SKM-1 (cell line): Measurements from ENCODE around the gene HOXD3.

Experiments
- DNase-seq: peaks from one replicate; lab custom pipeline; 2025; ENCODE audit not compliant: unreplicated experiment; lab: John Stamatoyannopoulos, UW

Gene HOXD3

GRCh38 chr2:176156807-176157498, at the start of gene HOXD3:
Gene HOXD3 (plus strand): TSS chr2:176157307. CDS start chr2:176169115, 11,808 bp downstream.
- no peak for DNase-seq

DNA sequence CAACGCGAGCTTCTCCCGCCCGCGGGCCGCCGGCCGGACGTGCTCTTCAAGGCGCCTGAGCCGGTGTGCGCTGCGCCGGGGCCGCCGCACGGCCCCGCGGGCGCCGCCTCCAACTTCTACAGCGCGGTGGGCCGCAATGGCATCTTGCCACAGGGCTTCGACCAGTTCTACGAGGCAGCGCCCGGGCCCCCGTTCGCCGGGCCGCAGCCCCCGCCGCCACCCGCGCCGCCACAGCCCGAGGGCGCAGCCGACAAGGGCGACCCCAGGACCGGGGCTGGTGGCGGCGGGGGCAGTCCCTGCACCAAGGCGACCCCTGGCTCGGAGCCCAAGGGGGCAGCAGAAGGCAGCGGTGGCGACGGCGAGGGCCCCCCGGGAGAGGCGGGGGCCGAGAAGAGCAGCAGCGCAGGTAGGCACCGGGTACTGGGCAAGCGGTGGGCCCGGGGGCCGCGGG, 49.4 kb upstream of the HOXD3 start:
- DNase-seq = no peak

- DNase-seq = no peak
Measured at GRCh38 chr2:176109192-176109901, 47.8 kb upstream of the HOXD3 start.

GRCh38 chr2:176109946-176110345, 47.2 kb upstream of the HOXD3 start:
- no peak for DNase-seq

GRCh38 chr2:176110415-176111308, 46.4 kb upstream of the HOXD3 start:
- DNase-seq = no peak

- DNase-seq = no peak
Measured at GRCh38 chr2:176111309-176111663, 45.8 kb upstream of the HOXD3 start.

DNA sequence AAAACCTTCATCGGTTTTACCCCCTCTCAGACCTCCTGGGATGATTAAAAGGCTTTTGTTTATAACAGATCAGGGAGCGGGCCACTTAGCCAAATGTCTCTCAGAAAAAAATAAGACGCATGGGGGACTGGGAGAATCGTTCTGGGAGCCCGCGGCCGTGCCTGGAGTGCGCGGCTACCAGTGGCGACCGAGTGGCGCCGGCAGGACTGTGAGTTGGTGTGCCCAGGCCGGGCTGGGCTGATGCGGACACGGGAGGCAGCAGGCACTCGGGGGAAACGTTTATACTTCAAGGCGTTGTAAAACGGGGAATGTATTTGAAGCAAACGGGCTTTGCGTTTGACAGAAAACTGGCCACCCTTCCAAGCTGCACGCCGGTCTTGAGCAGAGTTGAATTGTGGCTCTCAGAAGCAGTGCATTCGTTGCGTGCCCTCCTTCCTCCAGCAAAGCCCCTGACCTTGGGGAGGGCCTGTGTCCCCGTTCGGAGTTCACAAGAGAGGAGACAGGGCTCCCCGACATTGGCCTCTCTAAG, 45.2 kb upstream of the HOXD3 start:
- DNase-seq = no peak

DNA sequence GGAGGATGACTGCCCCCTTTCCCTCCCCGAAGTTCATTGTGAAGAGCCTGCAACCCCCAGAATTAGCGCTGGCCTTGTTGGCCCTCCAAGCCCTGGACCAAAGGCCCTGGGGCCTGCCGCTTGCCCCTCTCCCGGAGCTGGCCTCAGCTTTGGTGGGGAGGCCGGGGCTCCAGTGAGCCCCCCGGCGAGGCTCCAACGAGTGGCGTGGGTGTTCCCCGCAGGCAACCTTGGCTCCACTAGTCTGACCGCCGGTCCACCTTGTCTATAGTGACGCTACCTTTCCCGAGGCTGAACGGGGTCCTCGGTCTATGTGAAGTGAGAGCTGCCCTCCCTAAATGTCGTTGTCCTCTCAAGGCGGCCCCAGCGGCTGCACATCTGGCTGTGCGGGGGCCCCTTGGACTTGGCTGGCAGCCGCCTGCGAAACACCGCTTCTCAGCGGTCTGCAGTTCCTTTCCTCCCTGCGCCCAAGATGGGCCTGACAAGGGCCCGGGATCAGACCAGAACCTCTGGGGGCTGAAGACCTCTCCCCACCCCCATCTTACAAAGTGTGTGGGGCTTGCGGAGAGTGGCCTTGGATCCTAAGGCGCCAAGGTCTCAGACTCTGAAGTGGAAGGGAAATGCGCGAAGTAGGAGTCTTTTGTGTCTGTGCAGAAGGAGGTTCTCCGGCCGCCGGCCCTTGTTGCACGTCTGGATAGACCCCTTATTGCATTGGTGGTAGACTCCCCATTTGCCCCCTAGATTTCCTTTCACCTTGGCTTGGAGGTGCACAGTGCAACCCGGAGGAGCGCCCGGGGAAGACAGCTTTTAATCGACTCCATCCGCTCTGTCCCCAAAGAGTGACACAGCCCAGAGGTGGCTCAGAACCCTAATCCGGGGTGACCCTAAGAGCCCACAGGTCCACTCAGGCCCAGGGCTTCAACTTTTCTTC, 44.5 kb upstream of the HOXD3 start:
- no peak for DNase-seq

GRCh38 chr2:176114120-176114929, 42.8 kb upstream of the HOXD3 start:
- DNase-seq = no peak

GRCh38 chr2:176114930-176115625, 42.0 kb upstream of the HOXD3 start:
- DNase-seq = no peak

DNA sequence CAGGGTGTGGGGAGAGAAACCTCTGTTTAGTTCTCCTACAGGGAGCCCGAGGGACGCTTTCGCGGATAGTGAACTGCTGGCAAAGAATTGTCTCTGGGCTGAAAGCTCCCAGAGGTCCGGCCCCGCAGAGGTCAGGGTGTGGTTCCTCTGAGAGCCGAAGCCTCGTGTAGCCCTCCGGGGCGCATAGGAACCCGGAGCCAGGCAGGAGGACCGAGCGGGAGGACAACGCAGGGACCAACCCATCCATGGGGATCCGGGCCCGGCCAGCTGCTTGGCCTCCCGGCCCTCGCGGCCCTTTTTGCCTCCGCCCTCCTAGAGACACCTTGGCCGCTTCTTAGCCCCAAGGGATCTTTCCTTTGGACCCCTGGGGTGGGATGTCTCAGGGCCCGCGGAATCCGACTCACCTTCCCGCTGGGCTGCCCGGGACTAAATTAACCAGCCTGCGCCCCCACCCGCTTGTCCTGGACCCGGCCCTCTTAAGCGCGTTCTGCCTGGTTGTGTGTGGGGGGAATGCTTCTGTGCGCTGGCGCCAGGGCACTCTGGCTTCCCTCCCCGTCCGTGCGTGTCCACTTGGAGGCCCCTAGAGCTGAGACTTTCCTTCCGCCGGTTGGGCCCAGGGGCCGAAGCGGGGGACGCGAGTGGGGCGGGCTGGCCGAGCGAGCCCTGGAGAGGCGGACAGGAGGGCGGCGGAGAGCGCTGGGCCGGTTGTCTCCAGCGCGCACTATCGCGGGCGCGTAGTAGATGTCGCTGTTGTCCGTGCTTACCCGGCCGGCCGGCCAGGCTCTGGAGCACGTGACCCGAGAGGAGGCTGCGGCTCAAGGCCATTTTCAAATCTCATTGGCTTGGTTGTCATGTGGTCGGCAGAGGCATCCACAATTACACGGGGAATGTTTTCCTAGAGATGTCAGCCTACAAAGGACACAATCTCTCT, 41.0 kb upstream of the HOXD3 start, which contains the start of gene HOXD10:
Gene HOXD10, plus strand, starts transcription at position 896 of the 931 bp plus-strand sequence. CDS start 56 bp downstream, outside the sequence.
- DNase-seq = no peak

GRCh38 chr2:176117162-176117822, 39.8 kb upstream of the HOXD3 start:
- no peak for DNase-seq

- DNase-seq = no peak
Measured at GRCh38 chr2:176117823-176118371, 39.2 kb upstream of the HOXD3 start.

GRCh38 chr2:176118601-176119339, 38.3 kb upstream of the HOXD3 start:
- DNase-seq = no peak

- DNase-seq = no peak
Measured at GRCh38 chr2:176120364-176121189, 36.5 kb upstream of the HOXD3 start.
